COLO829 (cell line): ENCODE measurements around the gene CD46.
"Not testable (repeated sequence)": the region's sequence is repeated elsewhere in the genome, so short reads cannot be mapped to it uniquely, and the experiment has no call there.

Source experiments
- DNase-seq: peaks from one replicate; pipeline ENCODE4 v3.0.0; 2012; ENCODE audit warnings: low spot score

The CD46 gene

GRCh38 chr1:207751463-207751789 lies 428 bp upstream of the CD46 start:
- DNase-seq, result not testable (repeated sequence)

GRCh38 chr1:207752456-207752998 lies 673 bp downstream of the CD46 start:
- DNase-seq, result no peak

GRCh38 chr1:207753611-207754010 lies 1.8 kb downstream of the CD46 start:
- DNase-seq, result no peak

- no peak for DNase-seq
Observed at GRCh38 chr1:207754011-207754410, 2.2 kb downstream of the CD46 start.

GRCh38 chr1:207754974-207755700 lies 3.3 kb downstream of the CD46 start:
- no peak for DNase-seq

GRCh38 chr1:207755846-207756693 lies 4.2 kb downstream of the CD46 start:
- DNase-seq, result no peak

GRCh38 chr1:207762622-207763021 lies 10.8 kb downstream of the CD46 start:
- no peak for DNase-seq

GRCh38 chr1:207763091-207763490 lies 11.2 kb downstream of the CD46 start:
- DNase-seq, result no peak

GRCh38 chr1:207763972-207764371 lies 12.1 kb downstream of the CD46 start:
- DNase-seq, result no peak

- DNase-seq, result no peak
Observed at GRCh38 chr1:207766569-207766968, 14.7 kb downstream of the CD46 start.

- DNase-seq, result not testable (repeated sequence)
Observed at GRCh38 chr1:207770514-207770913, 18.7 kb downstream of the CD46 start.

- DNase-seq, result not testable (repeated sequence)
Observed at GRCh38 chr1:207776045-207776444, 24.2 kb downstream of the CD46 start.

GRCh38 chr1:207777412-207777811 lies 25.6 kb downstream of the CD46 start:
- DNase-seq, result not testable (repeated sequence)

- DNase-seq, result no peak
Observed at GRCh38 chr1:207779008-207779407, 27.2 kb downstream of the CD46 start.

GRCh38 chr1:207781312-207781711 lies 29.5 kb downstream of the CD46 start:
- DNase-seq, result no peak

- no peak for DNase-seq
Observed at GRCh38 chr1:207787776-207788175, 35.9 kb downstream of the CD46 start.

GRCh38 chr1:207789386-207789785 lies 37.5 kb downstream of the CD46 start:
- DNase-seq, result no peak

- DNase-seq, result no peak
Observed at GRCh38 chr1:207789792-207790787, 38.2 kb downstream of the CD46 start.

GRCh38 chr1:207791290-207791689 lies 39.4 kb downstream of the CD46 start:
- no peak for DNase-seq

- DNase-seq, result no peak
Observed at GRCh38 chr1:207793327-207793726, 41.5 kb downstream of the CD46 start.

- no peak for DNase-seq
Observed at GRCh38 chr1:207794861-207795260, 43.0 kb downstream of the CD46 start.
